ENCODE measurements around the gene ADAP1.

The ADAP1 gene

GRCh38 chr7:988426-988911 is 34.0 kb upstream of the ADAP1 start:
- DNase-seq, result no peak

- DNase-seq, result no peak
Observed at GRCh38 chr7:987909-988308, 33.4 kb upstream of the ADAP1 start.

- DNase-seq, result no peak
Observed at GRCh38 chr7:986766-987751, 32.6 kb upstream of the ADAP1 start.

GRCh38 chr7:985915-986741 is 31.6 kb upstream of the ADAP1 start:
- DNase-seq, result no peak

- DNase-seq, result no peak
Observed at GRCh38 chr7:985127-985416, 30.6 kb upstream of the ADAP1 start.

- no peak for DNase-seq
Observed at GRCh38 chr7:984361-985126, 30.1 kb upstream of the ADAP1 start.

- DNase-seq, result no peak
Observed at GRCh38 chr7:983616-984071, 29.2 kb upstream of the ADAP1 start.

- DNase-seq, result no peak
Observed at GRCh38 chr7:983004-983615, 28.6 kb upstream of the ADAP1 start, which contains the start of gene CYP2W1. CYP2W1 (plus strand) TSS chr7:983181; CDS start chr7:983212, 31 bp downstream.

GRCh38 chr7:982511-983003 is 28.1 kb upstream of the ADAP1 start:
- DNase-seq, result no peak

- DNase-seq, result no peak
Observed at GRCh38 chr7:981793-982510, 27.5 kb upstream of the ADAP1 start.

GRCh38 chr7:979886-980571 is 25.5 kb upstream of the ADAP1 start:
- DNase-seq, result no peak

GRCh38 chr7:979151-979550 is 24.7 kb upstream of the ADAP1 start:
- no peak for DNase-seq

GRCh38 chr7:978416-979091 is 24.1 kb upstream of the ADAP1 start:
- DNase-seq, result no peak

GRCh38 chr7:978049-978346 is 23.5 kb upstream of the ADAP1 start:
- no peak for DNase-seq

GRCh38 chr7:977326-978048 is 23.0 kb upstream of the ADAP1 start:
- no peak for DNase-seq

GRCh38 chr7:976901-977325 is 22.4 kb upstream of the ADAP1 start:
- no peak for DNase-seq

GRCh38 chr7:975702-976473 is 21.4 kb upstream of the ADAP1 start:
- no peak for DNase-seq

- peak; percentile 94 for DNase-seq
Observed at GRCh38 chr7:974820-975681, 20.6 kb upstream of the ADAP1 start, which contains the start of gene COX19. COX19 (minus strand) TSS chr7:975549; CDS start chr7:975509, 40 bp downstream.
